HL-60 (cell line): ENCODE data around the gene PROZ.

Experiments
- DNase-seq, 2 experiments: peaks; one replicate each; pipeline ENCODE4 v3.0.0-alpha.2; 2010 to 2020; ENCODE audit warnings: low read depth in 1 of 2, low spot score in 1 of 2
- H3K27ac ChIP-seq: fragments of 250-450 bp; sonication (Bioruptor Pico); replicated peaks from 2 replicates; pipeline ENCODE4 v1.5.1; 2020; ENCODE audit warnings: mild to moderate bottlenecking, moderate library complexity
- H3K27me3 ChIP-seq: fragments of 250-450 bp; sonication (Bioruptor Pico); 2 replicates; pipeline ENCODE4 v1.5.1; 2021; ENCODE audit warnings: mild to moderate bottlenecking, moderate library complexity; ENCODE audit not compliant: insufficient read depth, poor library complexity, severe bottlenecking
- H3K4me3 ChIP-seq: replicated peaks from 2 replicates; pipeline ENCODE4 v1.5.1; 2011; ENCODE audit warnings: mild to moderate bottlenecking, control low read depth, low read length; ENCODE audit not compliant: insufficient read depth
- CTCF ChIP-seq: IDR thresholded peaks from one replicate; pipeline ENCODE4 v1.5.1; 2011; ENCODE audit warnings: low read length, control low read depth, inconsistent platforms; ENCODE audit not compliant: insufficient read depth
- GABPA ChIP-seq: IDR thresholded peaks from 2 replicates; pipeline ENCODE4 v1.6.1; 2012; ENCODE audit warnings: low read depth
- POLR2AphosphoS5 ChIP-seq: IDR thresholded peaks from 2 replicates; pipeline ENCODE4 v1.6.1; 2012; ENCODE audit warnings: low read depth
- REST ChIP-seq: IDR thresholded peaks from 2 replicates; pipeline ENCODE4 v1.6.1; 2012; ENCODE audit warnings: low read depth; ENCODE audit not compliant: insufficient replicate concordance
- SPI1 ChIP-seq: IDR thresholded peaks from 2 replicates; pipeline ENCODE4 v1.6.1; 2012; ENCODE audit warnings: low read depth, mild to moderate bottlenecking, borderline replicate concordance

Gene PROZ

GRCh38 chr13:113142876-113143275, 15.6 kb upstream of the PROZ start:
- Histone ChIP-seq H3K27ac (no peak overlapping the region), H3K4me3 (no peak overlapping the region), H3K27me3 (no peaks in the 10 kb centered on the region)
- DNase-seq = no peak
- no peak for TF ChIP-seq SPI1
- no peak for TF ChIP-seq GABPA
- no peak for TF ChIP-seq CTCF
- TF ChIP-seq POLR2AphosphoS5 = no peak
- no peak for TF ChIP-seq REST

DNA sequence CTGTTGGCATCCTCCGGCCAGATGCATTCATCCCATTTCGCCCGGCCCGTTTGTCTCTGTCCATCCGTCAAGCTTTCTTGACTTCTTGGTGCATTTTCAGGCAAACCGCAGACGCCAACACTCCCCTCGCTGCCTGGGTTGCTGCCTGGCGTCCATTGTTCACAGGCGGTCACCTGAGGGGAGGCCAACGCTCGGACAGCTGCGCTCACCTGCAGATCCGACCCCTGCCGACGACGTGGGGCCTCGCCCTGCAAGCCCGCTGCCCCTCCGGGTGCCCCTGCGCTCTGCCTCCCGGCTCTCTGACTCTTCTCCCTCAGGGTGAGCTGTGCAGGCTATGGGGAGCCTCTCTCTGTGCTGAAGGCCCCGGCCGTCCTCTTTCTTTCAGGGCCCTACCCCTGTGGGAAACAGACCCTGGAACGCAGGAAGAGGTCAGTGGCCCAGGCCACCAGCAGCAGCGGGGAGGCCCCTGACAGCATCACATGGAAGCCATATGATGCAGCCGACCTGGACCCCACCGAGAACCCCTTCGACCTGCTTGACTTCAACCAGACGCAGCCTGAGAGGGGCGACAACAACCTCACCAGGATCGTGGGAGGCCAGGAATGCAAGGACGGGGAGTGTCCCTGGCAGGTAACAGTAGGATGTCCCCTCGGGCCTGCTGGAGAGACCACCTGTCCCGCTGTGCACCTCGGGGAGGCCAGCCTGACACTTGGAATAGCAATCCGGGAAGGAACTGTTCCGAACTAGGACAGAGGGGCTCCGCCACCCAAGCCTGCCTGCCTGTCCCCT, 14.8 kb upstream of the PROZ start:
- Histone ChIP-seq H3K27ac (no peak overlapping the region), H3K27me3 (no peaks in the 10 kb centered on the region), H3K4me3 (no peak overlapping the region)
- TF ChIP-seq REST = no peak
- TF ChIP-seq POLR2AphosphoS5 = no peak
- TF ChIP-seq CTCF = no peak
- TF ChIP-seq SPI1 = no peak
- DNase-seq = no peak

- H3K27me3 ChIP-seq = no peaks in the 10 kb centered on the region
- H3K27ac ChIP-seq = no peak overlapping the region
- no peak for TF ChIP-seq REST
- TF ChIP-seq POLR2AphosphoS5 = no peak
- TF ChIP-seq CTCF = no peak
- TF ChIP-seq SPI1 = no peak
- TF ChIP-seq GABPA = no peak
- no peak for DNase-seq
- H3K4me3 ChIP-seq = no peak overlapping the region
Observed at GRCh38 chr13:113144255-113144629, 14.2 kb upstream of the PROZ start.
